Measurements from ENCODE around the gene CNIH3.

The CNIH3 gene

DNA sequence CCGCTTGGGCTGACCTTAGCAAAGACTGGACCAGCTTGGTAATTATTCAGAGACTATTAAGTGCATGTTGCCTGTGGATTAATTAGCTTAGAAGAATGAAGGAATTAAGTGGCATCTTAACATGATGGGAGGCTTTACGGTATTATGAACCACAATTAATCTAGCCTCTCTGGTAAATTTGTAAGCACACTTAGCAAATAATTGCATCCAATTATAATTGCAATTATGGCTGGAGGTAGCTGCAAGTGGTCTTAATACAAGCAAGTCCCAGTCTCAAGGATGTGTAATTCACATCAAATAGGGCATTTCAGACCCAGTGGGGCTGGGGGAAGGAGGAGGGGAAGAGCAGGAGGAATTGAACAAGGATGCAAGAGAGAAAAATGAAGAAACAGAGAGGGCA is 151.6 kb downstream of the CNIH3 start:
- no peak for DNase-seq (ENCODE audit: low read depth in 2 of 2, low spot score in 1 of 2)

DNA sequence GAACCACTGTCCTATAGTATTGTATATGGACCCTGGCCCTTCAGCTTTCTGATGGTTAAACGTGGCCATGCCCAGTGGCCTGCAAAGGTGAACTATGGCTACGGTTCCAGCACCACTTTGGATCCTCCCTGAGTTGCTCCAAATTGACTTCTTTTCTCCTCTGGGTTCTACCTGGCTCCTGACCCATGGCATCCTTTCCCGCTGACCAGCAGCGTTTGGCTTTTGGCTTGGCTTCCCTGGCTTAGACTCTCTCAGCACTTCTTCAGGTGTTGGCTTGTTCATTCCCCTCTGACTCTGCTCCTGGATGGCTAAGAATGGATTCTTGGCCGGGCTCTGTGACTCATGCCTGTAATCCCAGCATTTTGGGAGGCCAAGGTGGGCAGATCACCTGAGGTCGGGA is 152.9 kb downstream of the CNIH3 start:
- no peak for DNase-seq (ENCODE audit: low read depth in 2 of 2, low spot score in 1 of 2)

DNA sequence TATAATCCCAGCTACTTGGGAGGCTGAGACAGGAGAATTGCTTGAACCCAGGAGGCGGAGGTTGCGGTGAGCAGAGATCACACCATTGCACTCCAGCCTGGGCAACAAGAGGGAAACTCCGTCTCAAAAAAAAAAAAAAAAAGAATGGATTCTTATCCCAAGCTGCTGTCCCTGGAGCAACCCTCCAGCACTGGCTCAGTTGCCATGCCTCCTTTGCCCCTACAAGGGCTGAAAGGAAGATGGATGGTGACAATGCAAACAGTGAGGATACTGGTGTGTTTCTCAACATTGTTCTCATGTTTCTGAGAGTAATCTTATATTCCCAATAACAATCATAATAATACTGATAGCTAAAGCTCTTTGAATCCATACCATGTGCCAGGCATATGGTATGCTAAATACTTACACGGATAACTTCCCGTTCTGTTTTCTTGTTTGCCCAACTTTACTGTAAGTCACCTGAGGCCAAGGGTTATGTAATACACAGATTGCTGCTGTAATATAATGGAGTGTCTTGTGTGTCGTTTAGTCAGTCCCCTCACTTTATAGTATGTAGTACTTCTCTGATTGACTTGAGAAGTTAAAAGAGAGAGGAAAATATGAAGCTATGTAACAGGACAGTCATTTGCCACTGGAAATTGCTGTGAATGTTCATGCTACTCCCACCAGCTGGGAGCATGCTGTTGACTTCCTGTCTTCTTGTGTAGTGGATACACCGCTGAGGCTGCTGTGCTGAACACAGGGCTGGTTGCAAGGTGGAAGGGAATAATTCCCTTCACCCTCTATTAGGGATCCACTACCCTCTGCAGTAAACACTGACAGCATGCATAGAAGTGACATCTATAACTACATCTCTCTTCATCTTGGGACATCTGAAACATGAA is 153.6 kb downstream of the CNIH3 start:
- no peak for DNase-seq (ENCODE audit: low read depth in 2 of 2, low spot score in 1 of 2)

DNA sequence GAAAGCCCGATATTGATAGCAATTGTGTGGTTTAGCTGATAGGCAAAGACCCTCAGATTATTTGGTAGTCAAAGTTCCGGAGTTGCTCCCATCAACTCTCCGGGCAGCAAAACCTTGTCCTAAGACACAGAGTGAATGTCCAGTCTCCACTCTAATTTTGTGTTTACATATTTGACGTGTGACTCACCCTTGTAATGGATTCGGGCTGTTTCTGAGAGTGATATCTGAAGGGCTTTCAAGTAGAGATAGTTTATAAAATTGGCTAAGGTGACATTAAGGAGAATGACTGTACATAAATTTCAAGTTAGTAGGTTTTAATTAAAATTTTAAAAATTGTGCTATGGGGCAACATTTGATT is 154.2 kb downstream of the CNIH3 start:
- DNase-seq (ENCODE audit: low read depth in 2 of 2, low spot score in 1 of 2): no peak

DNA sequence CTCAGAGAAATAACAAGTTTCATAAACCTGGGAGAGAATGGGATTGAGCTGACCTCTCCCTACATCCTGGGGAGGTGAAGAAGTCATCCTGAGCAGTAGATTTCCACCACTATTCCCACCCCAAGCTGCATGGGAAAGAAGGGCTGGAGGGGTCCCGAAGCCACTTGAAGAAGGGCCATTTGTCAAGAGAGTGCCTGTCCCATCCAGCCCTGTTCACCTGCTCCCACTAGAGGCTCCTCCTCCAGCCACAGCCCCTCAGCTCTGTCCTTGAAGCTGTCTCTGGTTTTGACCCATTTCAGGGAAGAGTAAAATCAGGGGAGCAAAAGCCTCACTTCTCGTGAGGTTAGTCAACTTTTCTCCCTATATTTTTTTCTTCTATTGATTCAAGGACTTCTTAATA is 157.5 kb downstream of the CNIH3 start:
- no peak for DNase-seq (ENCODE audit: low read depth in 2 of 2, low spot score in 1 of 2)

DNA sequence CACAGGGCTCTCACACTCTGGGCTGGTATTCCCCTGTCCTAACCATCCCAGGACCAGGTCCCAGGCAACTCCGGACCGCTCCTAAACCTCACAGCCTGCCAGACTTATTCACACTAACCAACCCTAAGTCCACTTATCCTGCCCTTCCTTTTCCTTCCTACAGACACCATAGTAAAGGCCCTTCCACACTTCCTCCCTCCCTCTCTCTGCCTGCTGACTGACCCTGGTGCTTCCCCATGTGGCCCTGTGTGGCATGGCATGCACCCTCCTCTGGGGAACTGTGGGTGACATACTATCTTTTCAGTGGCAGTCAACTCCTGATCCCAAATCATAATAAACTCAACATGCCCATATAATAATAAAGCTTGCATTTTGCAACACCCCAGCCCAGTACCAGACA is 158.3 kb downstream of the CNIH3 start:
- no peak for DNase-seq (ENCODE audit: low read depth in 2 of 2, low spot score in 1 of 2)

DNA sequence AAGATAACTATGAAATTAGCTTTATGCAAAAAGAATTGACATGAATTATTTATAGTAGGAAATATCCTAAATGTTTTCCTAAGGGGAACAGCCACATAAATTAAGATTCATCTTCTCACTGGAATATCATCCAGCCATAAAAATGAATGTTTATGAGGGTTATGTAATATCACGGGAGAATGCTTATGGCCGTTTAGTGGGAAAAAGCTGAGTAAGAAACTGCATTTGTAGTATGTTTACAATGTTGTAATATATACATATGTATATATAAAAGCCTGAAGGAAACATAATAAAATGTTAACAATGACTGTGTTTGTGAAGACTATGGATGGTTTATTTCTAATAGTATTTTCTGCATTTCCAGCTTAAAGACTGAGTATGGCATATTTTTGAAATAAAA is 161.1 kb downstream of the CNIH3 start:
- no peak for DNase-seq (ENCODE audit: low read depth in 2 of 2, low spot score in 1 of 2)

DNA sequence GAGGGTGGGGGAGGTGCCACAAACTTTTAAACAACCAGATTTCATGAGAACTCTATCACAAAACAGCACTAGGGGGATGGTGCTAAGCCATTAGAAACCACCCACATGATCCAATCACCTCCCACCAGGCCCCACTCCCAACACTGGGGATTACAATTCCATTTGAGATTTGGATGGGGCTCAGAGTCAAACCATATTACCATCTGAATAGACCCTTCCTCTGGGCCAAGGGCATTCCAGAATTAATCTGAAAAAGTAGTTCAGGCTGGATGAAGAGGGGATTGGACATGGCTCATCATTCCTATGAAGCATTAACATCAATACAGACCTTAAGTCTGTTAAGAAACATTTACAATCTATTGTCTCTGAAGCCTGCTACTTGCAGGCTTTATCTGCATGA is 163.4 kb downstream of the CNIH3 start:
- no peak for DNase-seq (ENCODE audit: low read depth in 2 of 2, low spot score in 1 of 2)

DNA sequence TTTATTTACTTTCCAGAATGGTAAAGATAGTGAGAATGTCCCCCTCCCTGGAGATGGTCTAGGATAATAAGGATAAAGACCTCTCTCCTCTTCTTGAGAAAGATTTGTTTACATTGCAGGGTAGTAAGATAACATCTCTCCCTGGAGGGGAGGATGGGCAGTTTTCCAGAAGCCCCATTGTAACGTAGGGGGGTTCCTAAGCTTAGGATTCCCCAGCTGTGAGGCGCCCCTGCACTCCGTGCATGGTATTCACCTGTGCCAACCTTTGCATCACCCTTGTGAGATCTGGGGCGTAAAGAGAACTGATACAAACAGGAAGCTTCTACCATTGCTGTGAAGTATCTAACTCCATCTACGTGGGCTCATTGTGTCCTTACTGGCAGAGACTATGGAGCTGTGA is 164.6 kb downstream of the CNIH3 start:
- no peak for DNase-seq (ENCODE audit: low read depth in 2 of 2, low spot score in 1 of 2)

DNA sequence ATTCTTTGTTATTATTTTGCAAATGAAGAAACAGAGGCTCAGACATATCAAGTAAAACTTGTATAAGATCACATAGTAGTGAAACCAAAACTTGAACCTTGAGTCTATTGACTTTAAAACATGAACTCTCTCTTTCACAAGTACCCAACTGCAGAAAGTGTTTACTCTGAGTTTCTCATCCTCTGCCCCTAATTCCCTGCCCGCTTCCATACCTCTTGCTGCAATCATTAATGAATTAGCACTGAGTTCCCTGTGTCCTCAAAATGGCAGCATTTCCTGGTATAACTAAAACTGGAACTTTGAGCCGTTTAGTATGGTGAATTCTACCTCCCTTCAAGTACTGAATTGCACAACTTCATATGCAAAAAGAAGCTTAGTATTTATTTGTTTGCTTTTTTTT is 165.7 kb downstream of the CNIH3 start:
- no peak for DNase-seq (ENCODE audit: low read depth in 2 of 2, low spot score in 1 of 2)

DNA sequence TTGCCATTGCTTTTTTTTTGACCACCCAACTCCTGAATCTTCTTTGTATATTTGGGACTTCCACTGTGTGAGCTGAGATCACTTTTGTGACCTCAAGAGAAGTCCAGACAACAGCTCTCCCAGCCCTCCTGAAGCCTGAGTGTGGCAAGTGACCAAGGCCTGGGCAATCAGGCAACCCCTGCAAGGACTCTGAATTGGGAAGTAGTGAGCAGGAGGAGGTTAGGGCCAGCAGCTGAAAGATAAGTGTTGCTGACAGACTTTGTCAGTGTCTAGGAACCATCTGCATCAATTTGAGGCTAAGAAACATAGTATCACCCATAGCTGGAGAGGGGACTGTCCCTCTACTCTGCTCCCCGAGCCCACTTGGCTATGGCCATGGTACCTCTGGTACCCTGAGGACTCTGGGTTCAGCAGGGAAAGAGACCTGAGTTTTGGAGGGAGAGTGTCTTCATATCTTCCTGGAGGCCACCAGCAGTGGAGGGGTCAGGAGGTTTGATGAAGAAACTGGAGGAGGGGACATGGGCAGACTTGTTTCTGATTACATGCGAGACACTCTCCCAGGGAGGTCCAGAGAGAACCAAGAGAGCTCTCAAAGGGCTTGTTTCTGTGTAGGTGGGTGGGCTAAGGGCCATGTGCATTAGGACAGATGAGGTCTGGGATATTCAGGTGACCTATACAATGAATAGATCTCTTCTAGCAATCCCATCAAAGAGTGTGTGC is 166.3 kb downstream of the CNIH3 start:
- no peak for DNase-seq (ENCODE audit: low read depth in 2 of 2, low spot score in 1 of 2)

DNA sequence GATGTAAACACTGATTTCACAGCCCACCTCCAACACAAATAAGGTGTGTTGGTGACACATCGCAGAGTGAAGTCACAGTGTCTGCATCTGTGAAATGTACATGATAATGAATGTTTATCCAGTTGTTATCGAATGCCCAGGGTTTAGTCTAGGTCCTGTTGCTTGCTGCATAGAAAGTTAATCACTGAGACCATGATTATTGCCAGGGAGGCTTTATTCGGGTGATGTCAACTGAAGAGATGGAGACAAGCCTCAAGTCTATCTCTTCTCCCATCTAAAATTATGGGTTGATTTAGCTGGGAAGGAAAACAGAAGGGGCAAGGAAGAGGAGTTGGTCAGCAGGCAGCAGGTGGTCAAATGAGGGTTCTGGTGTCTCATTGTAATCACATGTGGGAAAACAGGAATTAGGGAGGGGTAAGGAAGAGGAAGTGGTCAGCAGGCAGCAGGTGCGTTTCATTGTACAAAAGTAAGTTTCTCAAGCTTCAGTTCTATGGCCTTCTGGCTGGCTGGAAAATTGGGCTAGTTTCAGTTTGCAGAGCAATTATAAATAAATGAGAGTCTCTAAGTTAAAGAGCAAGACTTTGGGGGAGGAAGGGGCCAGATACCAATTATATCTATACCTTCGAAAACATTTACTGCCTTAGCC is 167.0 kb downstream of the CNIH3 start:
- DNase-seq (ENCODE audit: low read depth in 2 of 2, low spot score in 1 of 2): no peak

DNA sequence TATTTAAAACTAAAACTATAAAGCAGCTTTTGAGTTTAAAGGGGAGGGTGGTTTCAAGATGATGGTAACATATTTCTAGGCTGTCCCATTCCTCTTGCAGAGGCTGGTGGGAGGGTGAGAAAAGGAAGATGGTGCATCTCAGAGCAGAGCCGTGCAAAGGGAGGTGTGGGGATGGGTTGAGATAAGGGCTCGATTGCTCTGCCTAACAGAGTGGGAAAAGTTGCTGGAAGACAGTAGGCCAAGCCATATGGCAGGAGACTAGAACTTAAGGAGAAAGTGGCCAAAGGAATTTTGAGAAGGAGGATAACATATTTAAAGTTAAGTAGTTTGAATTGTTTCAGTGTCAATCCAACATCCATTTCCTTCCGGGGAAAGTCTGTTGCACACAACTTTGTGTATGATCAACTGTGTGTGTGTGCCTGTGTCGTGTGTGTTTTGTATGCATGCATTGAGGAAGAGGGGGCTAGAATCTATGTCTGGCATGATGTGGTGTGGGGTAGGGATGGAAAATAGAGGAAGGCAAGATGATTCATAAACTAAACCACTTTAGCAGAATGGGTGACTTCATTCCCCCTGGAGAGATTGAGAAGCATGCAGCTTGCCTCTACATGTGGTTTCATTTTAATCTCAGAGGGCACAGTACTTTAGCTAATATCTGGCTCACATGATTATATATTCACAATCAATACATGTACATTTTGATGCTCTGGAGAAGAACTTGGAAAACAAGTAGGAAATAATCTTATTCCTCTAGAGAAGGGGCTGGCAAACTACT is 168.3 kb downstream of the CNIH3 start:
- DNase-seq (ENCODE audit: low read depth in 2 of 2, low spot score in 1 of 2): no peak

DNA sequence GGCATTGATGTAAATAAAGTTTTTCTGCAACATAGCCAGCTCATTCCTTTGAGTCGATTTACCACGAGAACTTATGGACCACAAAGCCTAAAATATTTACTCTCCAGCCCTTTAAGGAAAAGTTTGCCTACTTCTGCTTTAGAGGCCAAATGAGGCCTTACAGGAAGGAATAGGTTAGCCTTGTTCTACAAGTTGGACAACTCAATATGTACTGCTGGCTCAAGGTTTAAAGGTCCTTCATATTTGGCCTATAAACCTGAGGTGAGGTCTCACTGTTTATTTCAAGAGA is 168.9 kb downstream of the CNIH3 start:
- no peak for DNase-seq (ENCODE audit: low read depth in 2 of 2, low spot score in 1 of 2)

DNA sequence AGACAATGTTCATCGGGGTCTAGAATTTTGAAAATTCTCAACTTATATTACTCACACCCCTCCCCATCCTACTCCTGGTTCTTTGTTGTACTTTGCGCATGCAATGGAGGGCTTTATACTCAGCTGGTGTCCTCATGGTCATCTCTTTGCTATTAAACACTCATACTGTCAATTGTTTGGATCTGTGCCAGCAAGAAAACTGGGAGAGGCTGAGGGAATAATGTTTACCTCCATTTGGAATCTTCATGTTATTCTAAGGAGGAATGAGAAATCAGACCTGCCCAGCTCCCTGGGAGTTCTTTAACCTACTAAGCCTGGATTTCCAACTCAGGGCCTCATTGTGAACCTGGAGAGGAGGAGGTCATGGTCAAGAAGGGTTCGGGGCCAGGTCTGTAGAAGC is 169.5 kb downstream of the CNIH3 start:
- DNase-seq (ENCODE audit: low read depth in 2 of 2, low spot score in 1 of 2): no peak

DNA sequence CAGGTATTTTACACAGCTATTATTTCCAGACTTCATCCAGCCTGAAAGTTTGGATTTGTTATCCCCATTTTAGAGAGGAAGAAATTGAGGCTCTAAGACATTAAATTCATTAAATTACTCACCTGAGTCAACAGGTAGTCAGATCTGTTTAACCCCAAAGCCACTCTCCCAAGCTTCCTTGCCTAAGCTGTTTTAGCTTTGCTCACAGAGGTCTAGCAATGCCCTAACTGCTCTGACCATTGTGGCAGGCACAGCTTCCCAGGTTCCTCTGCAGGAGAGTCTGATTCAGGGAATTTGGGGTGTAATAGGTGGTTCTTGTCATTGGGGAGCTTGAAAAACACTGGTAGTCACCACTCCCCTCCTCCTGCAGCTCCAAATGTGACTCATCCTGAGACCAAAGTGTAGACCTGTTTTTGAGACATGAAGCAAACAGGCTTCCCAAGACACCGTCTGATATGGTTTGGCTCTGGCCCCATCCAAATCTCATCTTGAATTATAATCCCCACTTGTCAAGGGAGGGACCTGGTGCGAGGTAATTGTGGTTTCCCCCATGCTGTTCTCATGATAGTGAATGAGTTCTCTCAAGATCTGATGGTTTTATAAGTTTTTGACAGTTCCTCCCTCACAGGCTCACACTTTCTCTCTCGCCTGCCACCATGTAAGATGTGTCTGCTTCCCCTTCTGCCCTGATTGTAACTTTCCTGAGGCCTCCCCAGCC is 170.6 kb downstream of the CNIH3 start:
- no peak for DNase-seq (ENCODE audit: low read depth in 2 of 2, low spot score in 1 of 2)

DNA sequence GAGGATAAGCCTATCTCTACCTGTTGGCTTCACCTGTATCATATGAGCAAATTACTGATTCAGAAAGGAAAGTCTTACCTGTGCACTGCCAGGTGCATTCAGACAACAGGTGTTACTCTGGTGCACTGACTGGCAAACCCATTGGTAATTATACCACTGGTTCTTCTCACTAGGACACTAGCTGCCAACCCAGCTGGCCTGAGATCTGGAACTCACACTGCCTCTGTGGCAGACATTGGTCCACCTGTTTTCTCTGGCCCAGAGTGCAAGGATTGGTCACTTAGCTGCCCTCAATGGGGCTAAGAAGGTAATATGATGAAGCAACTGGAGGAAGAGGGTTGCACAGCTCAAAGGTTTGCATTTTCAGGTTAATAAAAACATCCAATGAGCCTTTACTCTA is 173.2 kb downstream of the CNIH3 start:
- DNase-seq (ENCODE audit: low read depth in 2 of 2, low spot score in 1 of 2): no peak
